Measurements from ENCODE around the gene DCAF10. TPM values are rescaled to one million over a fixed set of nuclear protein-coding genes. Genes with fewer than 3 reads are reported as not detected.

The DCAF10 gene
- total and polyA plus RNA-seq, 2 of the 13 experiments (the other 11 are each of a cell fraction or from before 2014, with no cell fraction given), result 9.2 to 20.3 TPM

GRCh38 chr9:37784616-37785483 is 15.7 kb upstream of the DCAF10 start, which contains the start of gene EXOSC3 (continued):
- TF ChIP-seq JUND (CRISPR knock-in tag; IDR thresholded peaks at IDR 0.05), result no peak; the same call in 1 of the 2 replicates
- peak; percentile 74; the same call in 1 of the 2 replicates for TF ChIP-seq ZNF276 (CRISPR knock-in tag; IDR thresholded peaks at IDR 0.05; ENCODE audit: low read depth)
- TF ChIP-seq NFYC (CRISPR knock-in tag; IDR thresholded peaks at IDR 0.05), result no peak; the same call in 1 of the 2 replicates
- TF ChIP-seq CSRNP1 (CRISPR knock-in tag; IDR thresholded peaks at IDR 0.05), result peak; percentile 86; the same call in 1 of the 2 replicates
- TF ChIP-seq FOXC1 (CRISPR knock-in tag; IDR thresholded peaks at IDR 0.05; ENCODE audit: borderline replicate concordance), result no peak; the same call in 1 of the 2 replicates
- TF ChIP-seq BRF2 (CRISPR knock-in tag; IDR thresholded peaks at IDR 0.05), result no peak
- TF ChIP-seq KMT2A (CRISPR knock-in tag; IDR thresholded peaks at IDR 0.05), result peak; percentile 95
- TF ChIP-seq TCF12 (IDR thresholded peaks at IDR 0.05), result no peak
- TF ChIP-seq TCF12 (CRISPR knock-in tag; IDR thresholded peaks at IDR 0.05), result no peak
- TF ChIP-seq YEATS2 (CRISPR knock-in tag; IDR thresholded peaks at IDR 0.05; ENCODE audit: borderline replicate concordance), result peak; percentile 95
- no peak for TF ChIP-seq KLF12 (CRISPR knock-in tag; IDR thresholded peaks at IDR 0.05; ENCODE audit: borderline replicate concordance)
- TF ChIP-seq BHLHE40 (IDR thresholded peaks at IDR 0.05; ENCODE audit: low read length), result no peak
- no peak for TF ChIP-seq ZNF354B (CRISPR knock-in tag; IDR thresholded peaks at IDR 0.05)
- peak; percentile 86; the same call in 1 of the 2 replicates for TF ChIP-seq ZFP36L1 (CRISPR knock-in tag; IDR thresholded peaks at IDR 0.05)
- peak; percentile 90; the same call in 1 of the 2 replicates for TF ChIP-seq MEIS1 (CRISPR knock-in tag; IDR thresholded peaks at IDR 0.05; ENCODE audit: borderline replicate concordance)
- no peak for TF ChIP-seq NFE2 (CRISPR knock-in tag; IDR thresholded peaks at IDR 0.05)
- 0 out of 2 replicates have a peak, but pooled peaks have one; percentile 32 for TF ChIP-seq BATF2 (CRISPR knock-in tag; IDR thresholded peaks at IDR 0.05)
- TF ChIP-seq TEF (CRISPR knock-in tag; IDR thresholded peaks at IDR 0.05), result no peak
- TF ChIP-seq SAP130 (CRISPR knock-in tag; IDR thresholded peaks at IDR 0.05; ENCODE audit: low read depth), result peak; percentile 98
- peak; percentile 68; the same call in 1 of the 2 replicates for TF ChIP-seq ARID2 (CRISPR knock-in tag; IDR thresholded peaks at IDR 0.05; ENCODE audit: borderline replicate concordance)

Measured in HepG2 (cell line).